Esophagus (tissue), 2 donors: ENCODE results near the gene PI4KA. TPM values are rescaled to one million over a fixed set of nuclear protein-coding genes. Genes with fewer than 3 reads are reported as not detected.

Experiments
- H3K27ac ChIP-seq, 2 donors: one replicate each; pipeline ENCODE4 v1.5.1; 2013; ENCODE audit warnings: low read depth in 2 of 2, mild to moderate bottlenecking in 2 of 2, inconsistent platforms in 1 of 2, low read length in 1 of 2, moderate library complexity in 1 of 2
- H3K27me3 ChIP-seq, 2 donors: one replicate each; pipeline ENCODE4 v1.6.1; 2013; ENCODE audit warnings: low read length in 2 of 2, control low read depth in 1 of 2, mild to moderate bottlenecking in 1 of 2; ENCODE audit not compliant: insufficient read depth in 2 of 2, control insufficient read depth in 1 of 2
- H3K36me3 ChIP-seq, 2 donors: one replicate each; pipeline ENCODE4 v1.6.1; 2013; ENCODE audit warnings: low read length in 1 of 2; ENCODE audit not compliant: control insufficient read depth in 2 of 2, insufficient read depth in 2 of 2
- H3K4me1 ChIP-seq, 2 donors: one replicate each; pipeline ENCODE4 v1.6.1; 2013; ENCODE audit warnings: low read length in 1 of 2; ENCODE audit not compliant: control insufficient read depth in 2 of 2, insufficient read depth in 2 of 2
- H3K4me3 ChIP-seq, 2 donors: one replicate each; pipeline ENCODE4 v1.5.1; 2013; ENCODE audit warnings: low read length in 2 of 2, mild to moderate bottlenecking in 2 of 2, low read depth in 1 of 2, moderate library complexity in 1 of 2
- H3K9me3 ChIP-seq, 2 donors: one replicate each; pipeline ENCODE4 v1.6.1; 2013; ENCODE audit warnings: mild to moderate bottlenecking in 2 of 2, low read depth in 1 of 2, low read length in 1 of 2, moderate library complexity in 1 of 2; ENCODE audit not compliant: control insufficient read depth in 2 of 2, insufficient read depth in 1 of 2
- WGBS, 2 donors: extraction: QIAGEN DNeasy Blood & Tissue Kit; methylation state at CpG; one replicate each; pipeline ENCODE4 v1.1.7; 2013; 5-methylcytosine and 5-hydroxymethylcytosine counted together
- polyA plus RNA-seq, 2 donors: library from polyadenylated mRNA; stranded (reverse); fragments of 200-250 nt; gene quantifications; one replicate each; pipeline ENCODE4 v1.2.3, GENCODE V29; 2013
- donor health status: healthy with polysubstance abuse.
- donor health status: Bipolar disorder and iron deficiency.

The PI4KA gene
- polyA plus RNA-seq, 2 donors, result 21.4 to 22.8 TPM

DNA sequence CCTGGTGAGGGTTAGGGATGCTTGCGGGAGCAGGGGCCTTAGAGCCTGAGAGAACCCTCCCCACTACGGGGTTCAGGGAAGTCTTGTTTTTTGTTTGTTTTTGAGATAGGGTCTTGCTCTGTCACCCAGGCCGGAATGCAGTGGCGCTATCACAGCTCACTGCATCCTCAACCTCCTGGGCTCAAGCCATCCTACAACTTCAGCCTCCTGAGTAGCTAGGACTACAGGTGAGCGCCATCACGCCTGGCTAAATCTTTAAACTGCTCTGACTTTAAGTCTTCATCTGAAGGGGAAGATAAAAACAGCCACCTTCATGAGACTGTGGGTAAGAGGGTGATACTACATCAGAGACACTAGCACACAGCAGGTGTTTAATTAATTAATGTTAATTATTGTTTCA, 56.2 kb downstream of the PI4KA start:
- WGBS, 2 donors, result 76 to 91% methylated on average over 6 of the region's 6 CpGs
- Histone ChIP-seq H3K9me3 (no peaks in the 10 kb centered on the region), H3K36me3 (peaks cover 26 to 54% of the 10 kb centered on the region in 2 donors), H3K27ac (no peak overlapping the region), H3K4me1 (no peaks in the 10 kb centered on the region), H3K4me3 (no peak overlapping the region), H3K27me3 (no peaks in the 10 kb centered on the region)

DNA sequence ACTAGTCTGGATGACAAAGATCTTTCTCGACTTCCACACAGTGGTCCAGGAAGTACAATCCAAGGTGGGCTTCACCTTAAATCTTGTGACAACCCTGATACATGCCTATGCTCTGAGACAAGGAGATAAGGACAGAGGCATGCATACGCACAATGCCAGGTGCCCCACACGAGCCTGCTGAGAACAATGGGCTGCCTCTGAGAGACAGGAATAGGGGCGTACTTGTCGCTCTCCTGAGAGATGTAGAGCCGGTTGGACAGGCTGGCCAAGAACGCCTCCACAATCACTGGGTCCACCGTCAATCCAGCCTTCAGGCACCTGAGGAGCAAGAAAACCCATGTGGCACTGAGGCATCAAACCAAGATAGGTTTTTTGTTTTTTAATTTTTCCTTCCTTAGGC, 59.2 kb downstream of the PI4KA start:
- H3K27ac ChIP-seq, result no peak overlapping the region
- no peaks in the 10 kb centered on the region for H3K27me3 ChIP-seq
- H3K36me3 ChIP-seq, result peaks cover 24 to 61% of the 10 kb centered on the region in 2 donors
- no peaks in the 10 kb centered on the region for H3K9me3 ChIP-seq
- WGBS, 2 donors, result 70 to 74% methylated on average over 8 of the region's 8 CpGs
- H3K4me3 ChIP-seq, result no peak overlapping the region
- H3K4me1 ChIP-seq, result no peaks in the 10 kb centered on the region

DNA sequence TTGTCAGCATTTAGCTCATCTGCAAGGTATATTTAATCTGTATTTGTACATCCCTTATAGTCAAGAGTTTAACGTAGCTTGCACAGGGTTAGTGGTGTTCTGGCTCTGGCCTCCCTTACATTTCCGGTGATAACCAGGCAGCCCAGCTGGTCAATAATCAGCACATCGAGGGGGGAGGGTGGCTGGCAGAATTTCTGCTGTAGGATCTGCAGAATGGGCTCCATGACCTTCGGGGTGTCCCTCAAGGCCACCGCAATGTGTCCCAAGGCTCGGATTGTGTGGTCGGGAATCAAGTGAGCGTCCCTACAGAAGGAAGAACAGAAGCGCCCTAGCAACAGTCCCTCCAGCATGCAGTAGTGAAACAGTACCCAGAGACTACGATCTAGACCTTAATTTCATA, 59.6 kb downstream of the PI4KA start:
- Histone ChIP-seq H3K27ac (no peak overlapping the region), H3K36me3 (peaks cover 22 to 60% of the 10 kb centered on the region in 2 donors), H3K4me1 (no peaks in the 10 kb centered on the region), H3K27me3 (no peaks in the 10 kb centered on the region), H3K4me3 (no peak overlapping the region), H3K9me3 (no peaks in the 10 kb centered on the region)
- WGBS, 2 donors, result 92 to 95% methylated on average over 10 of the region's 10 CpGs

GRCh38 chr22:20798218-20798617, 60.4 kb downstream of the PI4KA start:
- H3K4me1 ChIP-seq, result no peaks in the 10 kb centered on the region
- H3K9me3 ChIP-seq, result no peaks in the 10 kb centered on the region
- H3K36me3 ChIP-seq, result peaks cover 16 to 53% of the 10 kb centered on the region in 2 donors
- no peak overlapping the region for H3K27ac ChIP-seq
- 94 to 97% methylated on average over 5 of the region's 5 CpGs for WGBS, 2 donors
- H3K27me3 ChIP-seq, result no peaks in the 10 kb centered on the region
- H3K4me3 ChIP-seq, result no peak overlapping the region

- Histone ChIP-seq H3K27me3 (no peaks in the 10 kb centered on the region), H3K4me3 (no peak overlapping the region), H3K9me3 (no peaks in the 10 kb centered on the region), H3K4me1 (no peaks in the 10 kb centered on the region), H3K36me3 (peaks cover 14 to 45% of the 10 kb centered on the region in 2 donors), H3K27ac (no peak overlapping the region)
- 94 to 98% methylated on average over 8 of the region's 8 CpGs for WGBS, 2 donors
Measured at GRCh38 chr22:20796731-20797130, 61.9 kb downstream of the PI4KA start.

GRCh38 chr22:20794650-20795413, 63.8 kb downstream of the PI4KA start:
- Histone ChIP-seq H3K36me3 (peaks cover 17 to 46% of the 10 kb centered on the region in 2 donors), H3K4me3 (no peak overlapping the region), H3K4me1 (no peaks in the 10 kb centered on the region), H3K9me3 (no peaks in the 10 kb centered on the region), H3K27me3 (no peaks in the 10 kb centered on the region), H3K27ac (no peak overlapping the region)
- whole genome bisulfite sequencing, 2 donors, result 93 to 96% methylated on average over 7 of the region's 7 CpGs

- H3K36me3 ChIP-seq, result peaks cover 12 to 41% of the 10 kb centered on the region in 2 donors
- 78 to 80% methylated on average over 13 of the region's 13 CpGs for WGBS, 2 donors
- no peaks in the 10 kb centered on the region for H3K4me1 ChIP-seq
- H3K9me3 ChIP-seq, result no peaks in the 10 kb centered on the region
- H3K27ac ChIP-seq, result no peak overlapping the region
- H3K27me3 ChIP-seq, result no peaks in the 10 kb centered on the region
- H3K4me3 ChIP-seq, result no peak overlapping the region
Measured at GRCh38 chr22:20793748-20794649, 64.6 kb downstream of the PI4KA start.

GRCh38 chr22:20792966-20793728, 65.5 kb downstream of the PI4KA start:
- no peak overlapping the region for H3K4me3 ChIP-seq

DNA sequence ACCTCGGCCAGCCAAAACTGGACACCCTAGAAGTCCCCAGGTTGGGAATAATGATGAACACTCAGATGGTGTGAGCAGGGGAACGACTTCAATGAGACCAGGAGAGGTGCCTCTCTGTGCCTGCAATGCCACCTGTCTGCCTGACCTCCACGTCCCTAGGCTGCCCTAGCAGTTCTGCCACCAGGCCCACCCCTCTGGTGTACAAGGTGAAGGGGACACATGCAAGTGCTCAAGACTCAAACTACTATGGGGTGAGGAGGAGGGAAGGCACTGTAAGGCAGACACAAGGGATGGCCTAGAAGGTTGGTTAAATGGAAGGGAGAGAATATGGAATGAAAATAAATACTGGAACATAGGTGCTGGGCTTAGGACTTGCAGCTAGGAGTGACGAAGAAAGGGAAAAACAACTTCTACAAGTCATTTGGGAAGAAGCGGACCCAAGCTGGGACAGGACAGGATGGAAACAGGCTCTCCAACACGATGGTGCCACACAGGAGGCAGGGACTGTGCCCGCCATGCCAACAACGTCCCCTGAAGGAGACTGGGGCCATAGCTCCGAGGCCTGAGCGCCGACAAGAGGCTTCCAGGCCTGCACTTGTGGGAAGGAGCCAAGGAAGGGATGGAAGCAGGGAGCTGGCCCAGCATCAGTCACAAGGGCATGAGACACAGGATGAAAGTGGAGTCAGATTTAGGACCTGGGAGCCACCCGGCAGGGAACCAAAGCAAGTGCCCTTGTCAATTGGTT, 66.2 kb downstream of the PI4KA start:
- no peak overlapping the region for H3K4me3 ChIP-seq
- peaks cover 15 to 40% of the 10 kb centered on the region in 2 donors for H3K36me3 ChIP-seq
- H3K4me1 ChIP-seq, result no peaks in the 10 kb centered on the region
- whole genome bisulfite sequencing, 2 donors, result 96 to 98% methylated on average over 12 of the region's 12 CpGs
- no peak overlapping the region for H3K27ac ChIP-seq
- no peaks in the 10 kb centered on the region for H3K27me3 ChIP-seq
- no peaks in the 10 kb centered on the region for H3K9me3 ChIP-seq

More at GRCh38 chr22:20792966-20793728, 65.5 kb downstream of the PI4KA start:
- Histone ChIP-seq H3K9me3 (no peaks in the 10 kb centered on the region), H3K36me3 (peaks cover 12 to 39% of the 10 kb centered on the region in 2 donors), H3K27ac (no peak overlapping the region), H3K4me1 (no peaks in the 10 kb centered on the region), H3K27me3 (no peaks in the 10 kb centered on the region)
- 79 to 81% methylated on average over 3 of the region's 3 CpGs for WGBS, 2 donors
